Right cardiac atrium (tissue), 5 donors: ENCODE measurements around the gene ANO2. TPM values are rescaled to one million over a fixed set of nuclear protein-coding genes. Genes with fewer than 3 reads are reported as not detected.

Source experiments
- ATAC-seq, 2 donors: fragments of 200-7000 bp; cut with Tn5 transposase; one replicate each; pipeline versions ENCODE4 v1.8.0 to v1.9.1; 2020; ENCODE audit warnings: moderate library complexity in 2 of 2, mild to moderate bottlenecking in 1 of 2
- DNase-seq, 3 donors: peaks; one replicate each; pipeline ENCODE4 v3.0.0-alpha.2; 2020
- H3K27ac ChIP-seq: one replicate; pipeline ENCODE4 v1.5.1; 2013; ENCODE audit warnings: mild to moderate bottlenecking, low read length, control low read depth, moderate library complexity
- H3K27me3 ChIP-seq: one replicate; pipeline ENCODE4 v1.6.1; 2013; ENCODE audit not compliant: control insufficient read depth, insufficient read depth
- H3K4me1 ChIP-seq: one replicate; pipeline ENCODE4 v1.6.1; 2013; ENCODE audit warnings: low read length; ENCODE audit not compliant: control insufficient read depth, insufficient read depth
- H3K4me3 ChIP-seq: one replicate; pipeline ENCODE4 v1.5.1; 2013; ENCODE audit warnings: low read length, control low read depth
- H3K9me3 ChIP-seq: one replicate; pipeline ENCODE4 v1.6.1; 2013; ENCODE audit warnings: low read length; ENCODE audit not compliant: control insufficient read depth
- WGBS: extraction: QIAGEN DNeasy Blood & Tissue Kit; methylation state at CpG from one replicate; pipeline ENCODE4 v1.1.7; 2013; 5-methylcytosine and 5-hydroxymethylcytosine counted together
- intact Hi-C, 4 donors: fragments of 100-400 bp; cut with DNase I; formaldehyde crosslinking; loops; one replicate each; pipeline versions ENCODE4 v1.11.0 to v1.14.0; 2022 to 2023
- polyA plus RNA-seq: library from polyadenylated mRNA; stranded (reverse); fragments of 200-250 nt; gene quantifications from one replicate; pipeline ENCODE4 v1.2.3, GENCODE V29; 2013
- total RNA-seq, 4 donors: library from RNA; stranded (reverse); fragmentation: NEBNext Ultra II Directional; extraction: Animal tissue kit (Norgen Biotek cat#: 25700); gene quantifications; one replicate each; pipeline ENCODE4 v1.2.1, GENCODE V29; 2021
- donor health status: healthy with polysubstance abuse.
- donor health status: DM: no; HTN: yes; CAD: no.
- donor health status: DM: no; HTN: no; CAD: no.
- donor health status: DM: no; HTN: yes; CAD: no; lungs with severe emphysema.
- donor health status: DM: yes; HTN: yes; CAD: no.

The ANO2 gene
- total and polyA plus RNA-seq, 5 donors = 7.0 to 12.5 (median 10.9) TPM

- ATAC-seq (no peak), DNase-seq (no peak)
- 72% methylated on average over 3 of the region's 3 CpGs for WGBS
- intact Hi-C loops = no loop called here
- Histone ChIP-seq H3K9me3 (no peaks in the 10 kb centered on the region), H3K4me1 (peaks cover 13% of the 10 kb centered on the region), H3K4me3 (no peak overlapping the region), H3K27me3 (no peaks in the 10 kb centered on the region), H3K27ac (no peak overlapping the region)
Measured at GRCh38 chr12:5578775-5579174, 366.3 kb downstream of the ANO2 start.

- no peak for DNase-seq
- WGBS = 38% methylated on average over 8 of the region's 8 CpGs
- no peaks in the 10 kb centered on the region for H3K27me3 ChIP-seq
- peak in 1 of 2 donors; percentile 15 for ATAC-seq
- H3K4me1 ChIP-seq = peaks cover 12% of the 10 kb centered on the region
- no peak overlapping the region for H3K4me3 ChIP-seq
- intact Hi-C loops = no loop called here
- H3K9me3 ChIP-seq = no peaks in the 10 kb centered on the region
- H3K27ac ChIP-seq = peak overlapping the region; percentile 12
Measured at GRCh38 chr12:5577741-5578140, 367.3 kb downstream of the ANO2 start.

- Histone ChIP-seq H3K27ac (no peak overlapping the region), H3K4me1 (peaks cover 10% of the 10 kb centered on the region)
- WGBS = 53% methylated on average over 3 of the region's 3 CpGs
Measured at GRCh38 chr12:5577211-5577612, 367.8 kb downstream of the ANO2 start.

GRCh38 chr12:5575987-5576386, 369.1 kb downstream of the ANO2 start:
- no peaks in the 10 kb centered on the region for H3K27me3 ChIP-seq
- no peak for DNase-seq
- no peak overlapping the region for H3K27ac ChIP-seq
- intact Hi-C loops = no loop called here
- no peak overlapping the region for H3K4me3 ChIP-seq
- no peaks in the 10 kb centered on the region for H3K9me3 ChIP-seq
- 98% methylated on average over 3 of the region's 3 CpGs for WGBS
- H3K4me1 ChIP-seq = peaks cover 5% of the 10 kb centered on the region
- ATAC-seq = no peak

More at GRCh38 chr12:5577211-5577612, 367.8 kb downstream of the ANO2 start:
- no peaks in the 10 kb centered on the region for H3K27me3 ChIP-seq
- DNase-seq (peak; percentile 43 to 78 (median 67)), ATAC-seq (peak; percentile 55 to 77)
- H3K4me3 ChIP-seq = no peak overlapping the region
- H3K9me3 ChIP-seq = no peaks in the 10 kb centered on the region
- intact Hi-C loops = no loop called here

GRCh38 chr12:5575232-5575631, 369.8 kb downstream of the ANO2 start:
- Histone ChIP-seq H3K4me3 (no peak overlapping the region), H3K4me1 (peaks cover 4% of the 10 kb centered on the region), H3K27me3 (no peaks in the 10 kb centered on the region), H3K27ac (no peak overlapping the region), H3K9me3 (no peaks in the 10 kb centered on the region)
- ATAC-seq (no peak), DNase-seq (no peak)
- 96% methylated on average over 5 of the region's 5 CpGs for WGBS
- intact Hi-C loops = no loop called here

- Histone ChIP-seq H3K27me3 (no peaks in the 10 kb centered on the region), H3K27ac (no peak overlapping the region), H3K4me3 (no peak overlapping the region), H3K9me3 (no peaks in the 10 kb centered on the region), H3K4me1 (peaks cover 4% of the 10 kb centered on the region)
- no peak for DNase-seq
- intact Hi-C loops = no loop called here
- no peak for ATAC-seq
- WGBS = 95% methylated on average over 5 of the region's 5 CpGs
Measured at GRCh38 chr12:5573390-5573789, 371.7 kb downstream of the ANO2 start.

GRCh38 chr12:5571115-5571514, 373.9 kb downstream of the ANO2 start:
- DNase-seq = peak in 2 of 3 donors; percentile 42 to 67
- H3K9me3 ChIP-seq = no peaks in the 10 kb centered on the region
- no peak overlapping the region for H3K4me3 ChIP-seq
- peak; percentile 38 to 60 for ATAC-seq
- no peaks in the 10 kb centered on the region for H3K27me3 ChIP-seq
- H3K4me1 ChIP-seq = peaks cover 8% of the 10 kb centered on the region
- intact Hi-C loops = no loop called here
- WGBS = 32% methylated on average over 13 of the region's 13 CpGs
- no peak overlapping the region for H3K27ac ChIP-seq

GRCh38 chr12:5570416-5570815, 374.6 kb downstream of the ANO2 start:
- Histone ChIP-seq H3K4me3 (no peak overlapping the region), H3K9me3 (no peaks in the 10 kb centered on the region), H3K27me3 (no peaks in the 10 kb centered on the region), H3K4me1 (peaks cover 8% of the 10 kb centered on the region), H3K27ac (no peak overlapping the region)
- 19% methylated on average over 1 of the region's 1 CpG for WGBS
- intact Hi-C loops = no loop called here
- no peak for ATAC-seq
- no peak for DNase-seq

GRCh38 chr12:5568325-5568981, 376.6 kb downstream of the ANO2 start:
- H3K4me3 ChIP-seq = no peak overlapping the region
- no peak for DNase-seq
- H3K27me3 ChIP-seq = no peaks in the 10 kb centered on the region
- 84% methylated on average over 17 of the region's 17 CpGs for WGBS
- intact Hi-C loops = no loop called here
- H3K27ac ChIP-seq = no peak overlapping the region
- H3K4me1 ChIP-seq = peaks cover 8% of the 10 kb centered on the region
- H3K9me3 ChIP-seq = no peaks in the 10 kb centered on the region
- no peak for ATAC-seq

- Histone ChIP-seq H3K9me3 (no peaks in the 10 kb centered on the region), H3K27me3 (no peaks in the 10 kb centered on the region), H3K27ac (no peak overlapping the region), H3K4me3 (no peak overlapping the region), H3K4me1 (peaks cover 8% of the 10 kb centered on the region)
- DNase-seq (peak; percentile 58 to 83 (median 80)), ATAC-seq (peak in 1 of 2 donors; percentile 57)
- intact Hi-C loops = no loop called here
- WGBS = 33% methylated on average over 14 of the region's 14 CpGs
Measured at GRCh38 chr12:5567016-5567725, 377.9 kb downstream of the ANO2 start.

- intact Hi-C loops = no loop called here
- Histone ChIP-seq H3K27ac (no peak overlapping the region), H3K27me3 (no peaks in the 10 kb centered on the region), H3K4me3 (no peak overlapping the region), H3K9me3 (no peaks in the 10 kb centered on the region), H3K4me1 (peaks cover 7% of the 10 kb centered on the region)
- no peak for DNase-seq
- 75% methylated on average over 3 of the region's 3 CpGs for WGBS
- no peak for ATAC-seq
Measured at GRCh38 chr12:5565933-5566599, 379.0 kb downstream of the ANO2 start.
